ENCODE results near the gene NXPH2.
"Not testable (repeated sequence)": the region's sequence is repeated elsewhere in the genome, so short reads cannot be mapped to it uniquely, and the experiment has no call there.

NXPH2 gene

DNA sequence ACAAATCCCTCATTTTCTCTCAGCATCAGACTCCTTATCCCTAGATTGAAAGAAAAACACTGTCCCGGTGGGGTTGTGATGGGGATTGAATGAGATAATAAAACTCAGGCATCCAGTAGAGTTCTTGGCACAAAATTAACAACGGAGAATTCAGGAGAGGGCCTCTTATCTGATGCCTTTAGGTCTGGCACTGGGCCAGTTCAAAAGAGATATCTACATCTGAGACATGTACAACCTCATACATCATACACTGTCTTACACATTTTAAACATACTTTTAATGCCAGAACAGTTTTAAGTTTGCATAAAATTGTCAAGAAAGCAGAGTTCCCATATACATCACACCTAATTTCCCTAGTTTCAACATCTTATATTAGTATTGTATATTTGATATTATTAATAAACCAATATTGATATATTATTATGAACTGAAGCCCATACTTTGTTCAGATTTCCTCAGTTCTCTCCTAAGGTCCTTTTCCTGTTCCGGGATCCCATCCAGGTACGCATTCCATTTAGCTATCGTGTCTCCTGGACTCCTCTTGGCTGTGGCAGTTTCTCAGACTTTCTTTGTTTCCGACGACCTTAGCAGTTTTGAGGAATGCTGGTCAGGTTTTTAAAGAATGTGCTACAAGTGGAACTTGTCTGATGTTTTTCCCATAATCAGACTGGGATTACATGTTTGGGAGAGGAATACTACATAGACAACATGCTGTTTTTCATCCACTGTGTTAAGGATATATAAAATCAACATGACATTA, 27.8 kb downstream of the NXPH2 start:
- no peak for DNase-seq

DNA sequence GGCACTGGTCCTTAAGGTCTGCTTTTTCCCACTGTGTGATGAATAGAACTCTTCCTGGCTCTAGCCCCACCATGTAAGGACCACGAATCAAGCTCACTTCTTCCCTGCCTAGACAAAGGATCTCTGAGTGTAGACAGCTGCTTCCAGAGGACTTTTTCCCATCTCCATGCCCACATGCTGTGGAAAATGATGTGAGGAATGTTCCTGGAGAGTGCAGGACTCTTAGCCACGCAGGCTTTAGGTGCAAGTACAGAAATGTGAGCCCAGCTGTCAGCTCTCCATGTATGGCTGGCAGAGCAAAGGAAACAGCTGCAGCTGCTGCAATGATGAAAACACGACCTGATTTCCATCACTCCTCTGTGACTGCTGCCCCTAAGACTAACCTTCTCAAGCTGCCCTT, 35.5 kb downstream of the NXPH2 start:
- DNase-seq = peak; percentile 65

DNA sequence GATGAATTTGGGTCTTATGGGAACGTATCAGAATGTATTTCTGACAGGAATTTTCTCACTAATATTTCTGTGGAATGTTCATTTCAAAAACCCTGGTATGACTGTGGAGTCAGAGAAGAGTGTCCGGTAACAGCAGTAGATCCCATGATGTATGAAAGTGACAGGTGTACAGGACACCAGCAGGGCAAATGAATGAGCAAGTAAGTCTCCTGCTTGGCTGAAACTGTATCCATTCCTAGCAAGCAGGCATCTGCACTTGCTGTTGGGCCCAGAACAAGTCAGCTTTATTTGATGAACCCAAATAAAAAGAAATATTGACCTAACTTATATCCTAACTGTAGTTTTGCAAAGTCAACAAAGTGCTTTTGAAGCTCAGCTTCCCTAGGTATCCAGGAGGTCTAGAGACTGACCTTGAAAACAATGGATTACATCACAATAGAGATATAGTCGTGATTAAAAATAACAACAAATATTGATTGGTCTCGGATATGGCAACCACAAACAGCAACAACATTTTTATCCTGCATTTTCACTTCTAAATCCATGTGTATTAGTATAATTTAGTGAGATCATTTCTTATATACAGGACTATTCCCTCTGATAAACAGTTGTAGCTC, 37.6 kb downstream of the NXPH2 start:
- DNase-seq = peak; percentile 62

DNA sequence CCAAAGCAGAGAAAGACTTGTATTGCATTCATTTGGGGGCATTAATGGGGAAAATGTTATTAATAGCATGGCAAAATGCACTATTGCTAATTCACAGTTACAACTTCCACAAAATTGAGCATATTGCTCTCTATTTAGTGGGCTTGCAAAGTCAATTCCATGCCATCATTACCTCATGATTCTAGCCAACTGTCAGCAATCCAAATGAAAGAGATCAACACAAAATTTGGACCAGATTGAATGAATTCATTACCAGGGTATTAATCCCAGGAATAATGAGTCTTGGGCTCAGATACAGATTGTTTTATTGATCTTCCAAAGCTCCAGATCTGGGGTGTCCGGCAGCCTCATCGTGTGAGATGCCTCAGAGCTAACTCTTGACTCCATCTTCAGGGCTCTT, 38.3 kb downstream of the NXPH2 start:
- DNase-seq = no peak

DNA sequence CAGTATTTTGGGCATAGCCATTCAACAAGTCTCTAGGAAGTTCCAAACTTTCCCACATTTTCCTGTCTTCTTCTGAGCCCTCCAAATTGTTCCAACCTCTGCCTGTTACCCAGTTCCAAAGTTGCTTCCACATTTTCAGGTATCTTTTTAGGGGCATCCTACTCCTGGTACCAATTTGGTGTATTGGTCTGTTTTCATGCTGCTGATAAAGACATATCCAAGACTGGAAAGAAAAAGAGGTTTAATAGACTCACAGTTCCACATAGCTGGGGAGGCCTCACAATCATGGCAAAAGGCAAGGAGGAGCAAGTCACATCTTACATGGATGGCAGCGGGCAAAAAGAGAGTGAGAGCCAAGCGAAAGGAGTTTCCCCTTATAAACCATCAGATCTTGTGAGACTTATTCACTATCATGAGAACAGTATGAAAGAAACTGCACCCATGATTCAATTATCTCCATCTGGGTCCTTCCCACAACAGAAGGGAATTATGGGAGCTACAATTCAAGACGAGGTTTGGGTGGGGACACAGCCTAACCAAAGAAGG, 43.1 kb downstream of the NXPH2 start:
- DNase-seq = not testable (repeated sequence)

DNA sequence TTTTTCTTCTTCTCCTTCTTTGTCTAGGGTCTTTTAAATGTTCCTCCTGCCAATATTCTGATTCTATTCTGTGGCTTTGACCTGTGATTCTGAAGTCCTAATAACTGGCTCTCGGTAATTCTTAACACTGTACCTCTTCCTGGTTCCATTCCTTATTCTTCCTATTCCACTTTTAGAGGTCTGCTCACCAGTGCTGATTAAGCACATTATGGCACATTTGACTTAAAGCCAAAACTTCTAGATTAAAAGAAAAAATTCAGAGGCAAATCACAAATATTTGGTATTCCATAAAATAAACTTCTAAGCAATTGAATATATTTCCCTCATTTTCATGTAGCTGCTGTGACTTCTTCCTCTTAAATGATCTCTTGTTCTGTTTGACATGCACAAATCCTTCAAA, 47.5 kb downstream of the NXPH2 start:
- DNase-seq = no peak

DNA sequence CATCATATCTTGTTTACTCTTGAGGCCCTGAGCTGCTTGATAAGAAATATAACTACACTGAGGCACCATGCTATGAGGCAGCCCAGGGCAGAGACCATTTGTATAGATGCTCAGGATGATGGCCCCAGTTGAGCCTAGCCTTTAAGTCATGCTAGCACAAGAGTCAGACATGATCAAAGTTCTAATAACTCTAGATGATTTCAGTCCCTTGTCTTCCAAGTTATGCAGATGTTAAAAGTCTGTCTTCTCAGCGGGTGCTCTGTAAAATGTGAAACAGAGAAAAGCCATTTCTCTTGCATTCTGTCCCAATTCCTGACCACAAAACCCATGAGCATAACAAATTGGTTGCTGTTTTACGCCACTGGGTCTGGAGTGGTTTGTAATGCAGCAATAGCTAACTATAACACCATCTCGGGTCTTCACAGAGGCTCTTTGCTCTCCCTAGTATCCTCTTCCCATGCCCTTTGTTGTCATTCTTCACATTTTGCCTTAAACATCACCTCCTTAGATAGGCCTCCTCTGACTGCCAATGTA, 49.6 kb downstream of the NXPH2 start:
- no peak for DNase-seq

DNA sequence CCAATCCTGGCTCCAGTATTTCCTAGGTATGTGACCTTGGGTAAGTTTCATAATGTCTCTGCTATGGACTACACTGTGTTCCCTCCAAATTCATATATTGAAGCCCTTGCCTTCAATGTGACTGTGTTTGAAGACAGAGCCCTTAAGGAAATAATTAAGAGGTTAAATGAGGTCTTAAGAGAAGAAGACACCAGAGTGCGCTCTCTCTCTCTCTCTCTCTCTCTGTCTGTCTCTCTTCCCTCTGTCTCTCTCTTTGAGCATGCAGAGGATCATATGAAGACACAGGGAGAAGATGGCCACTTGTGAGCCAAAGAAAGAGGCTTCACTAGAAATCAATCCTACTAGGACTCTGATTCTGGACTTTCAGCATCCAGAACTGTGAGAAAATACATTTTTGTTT, 52.2 kb downstream of the NXPH2 start:
- DNase-seq = no peak

DNA sequence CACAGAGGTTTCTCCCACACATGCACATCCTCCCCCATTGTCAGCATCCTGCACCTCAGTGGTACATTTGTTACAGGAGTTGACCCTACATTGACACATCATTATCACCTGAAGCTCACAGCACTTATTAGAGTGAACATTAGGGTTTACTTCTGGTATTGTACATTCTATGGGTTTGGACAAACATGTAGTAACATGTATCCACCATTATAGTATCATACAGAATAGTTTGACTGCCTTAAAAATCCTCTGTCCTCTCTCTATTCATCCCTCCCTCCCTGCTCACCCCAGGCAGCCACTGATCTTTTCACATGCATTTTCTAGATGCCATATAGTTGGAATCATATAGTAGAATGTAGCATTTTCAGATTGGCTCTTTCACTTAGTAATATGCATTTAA, 53.5 kb downstream of the NXPH2 start:
- no peak for DNase-seq

DNA sequence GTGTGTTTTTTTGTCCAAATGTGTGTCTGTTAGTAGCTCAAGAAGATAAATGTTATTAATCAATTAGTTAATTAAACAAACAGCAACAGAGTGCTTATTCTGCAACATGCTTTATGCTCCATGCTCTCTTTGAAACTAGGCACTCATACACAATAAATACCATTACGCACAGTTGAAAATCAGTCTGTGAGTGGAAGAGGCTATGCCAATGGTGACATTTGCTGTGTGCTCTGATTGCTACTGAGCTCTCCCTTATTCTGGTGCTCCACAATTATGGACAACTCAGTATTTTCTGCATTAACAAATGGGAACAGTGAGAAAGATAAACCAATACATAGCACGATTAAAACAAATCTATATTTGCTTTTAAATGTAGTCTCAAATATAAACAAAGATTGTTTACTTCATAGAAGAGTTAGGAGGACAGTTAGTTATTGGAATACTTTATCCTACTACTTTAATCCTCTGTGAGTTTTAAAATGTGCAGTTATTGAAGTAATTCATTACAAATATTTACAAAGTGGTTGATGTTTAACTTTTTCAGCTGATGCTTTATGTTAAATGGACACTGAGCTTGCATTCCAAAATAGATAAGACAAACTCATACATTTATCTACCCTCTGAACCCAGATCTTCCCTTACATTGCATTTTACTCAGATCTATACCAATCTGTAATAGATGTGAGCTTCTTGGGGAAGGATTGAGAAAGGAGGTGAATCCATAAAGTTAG, 55.3 kb downstream of the NXPH2 start:
- no peak for DNase-seq

DNA sequence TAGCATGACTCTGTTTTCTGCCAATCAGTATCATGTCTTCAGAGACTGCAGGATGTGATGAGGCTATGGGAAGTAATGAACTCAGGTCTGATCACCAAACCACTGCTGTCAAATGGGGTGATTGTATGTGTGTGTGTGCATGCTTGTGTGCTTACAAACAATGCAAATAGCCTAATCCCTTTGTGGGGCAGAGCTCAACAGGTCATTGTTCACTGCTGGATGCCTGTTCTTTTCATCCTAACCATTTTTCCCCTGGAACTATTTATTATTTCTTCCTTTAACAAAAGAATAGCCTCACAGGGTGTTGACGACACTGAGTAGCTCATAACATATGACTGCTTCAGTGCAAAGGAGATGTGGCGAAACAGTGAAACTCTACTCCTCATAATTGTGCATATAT, 55.9 kb downstream of the NXPH2 start:
- peak; percentile 33 for DNase-seq

DNA sequence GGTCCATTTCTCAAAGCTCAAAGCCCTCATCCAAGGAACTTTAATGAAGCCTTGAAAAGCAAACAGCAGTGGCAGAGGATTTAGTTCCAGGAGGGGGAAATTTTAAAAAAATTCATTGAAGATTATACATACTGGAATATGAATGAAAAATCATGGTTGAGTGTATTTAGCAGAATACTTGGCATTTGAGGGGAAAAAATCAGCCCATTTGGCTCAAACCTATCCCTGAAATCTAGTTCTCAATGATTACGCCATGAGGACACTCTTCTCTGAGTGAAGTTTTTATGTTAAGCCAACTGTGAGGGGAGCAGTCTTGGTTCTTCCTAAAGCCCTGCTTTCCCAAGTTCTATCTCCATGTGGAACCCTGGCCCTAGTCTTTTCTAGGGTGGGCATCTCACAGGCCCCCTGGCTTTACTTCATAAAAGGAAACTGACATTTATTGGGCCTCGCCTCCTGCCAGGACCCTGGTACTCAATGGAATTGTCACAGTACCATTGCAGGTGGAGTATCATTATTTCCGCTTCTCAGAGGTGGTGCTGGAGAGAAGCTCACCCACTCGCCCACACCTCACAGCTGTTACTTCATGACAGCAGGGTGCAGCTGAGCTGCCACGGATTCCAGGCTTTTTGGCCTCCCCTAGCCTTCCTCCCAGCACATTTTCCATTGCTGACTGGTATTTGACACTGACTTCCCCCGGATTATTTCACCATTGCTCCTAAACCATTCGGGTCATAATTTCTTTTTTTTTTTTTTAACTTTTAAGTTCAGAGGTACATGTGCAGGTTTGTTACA, 56.8 kb downstream of the NXPH2 start:
- DNase-seq = no peak

DNA sequence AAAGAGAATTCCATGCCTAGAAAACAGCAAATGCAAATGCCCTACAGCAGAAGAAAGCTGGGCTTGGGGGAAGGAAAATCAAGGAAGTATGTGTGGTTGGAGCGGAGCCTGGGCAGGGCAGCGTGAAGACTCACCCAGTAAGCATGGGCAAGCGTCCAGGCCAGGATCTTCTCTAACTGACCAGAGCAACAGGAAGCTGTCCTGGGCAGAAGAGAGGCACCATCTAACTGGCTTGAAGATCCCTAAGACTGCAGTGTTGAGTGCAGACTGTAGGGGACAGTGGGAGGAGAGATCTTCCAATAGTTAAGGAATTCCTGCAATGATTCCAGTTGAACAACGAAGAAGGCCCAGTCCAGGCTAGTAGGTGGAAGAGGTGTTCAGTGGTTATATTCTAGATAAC, 57.9 kb downstream of the NXPH2 start:
- DNase-seq = no peak

DNA sequence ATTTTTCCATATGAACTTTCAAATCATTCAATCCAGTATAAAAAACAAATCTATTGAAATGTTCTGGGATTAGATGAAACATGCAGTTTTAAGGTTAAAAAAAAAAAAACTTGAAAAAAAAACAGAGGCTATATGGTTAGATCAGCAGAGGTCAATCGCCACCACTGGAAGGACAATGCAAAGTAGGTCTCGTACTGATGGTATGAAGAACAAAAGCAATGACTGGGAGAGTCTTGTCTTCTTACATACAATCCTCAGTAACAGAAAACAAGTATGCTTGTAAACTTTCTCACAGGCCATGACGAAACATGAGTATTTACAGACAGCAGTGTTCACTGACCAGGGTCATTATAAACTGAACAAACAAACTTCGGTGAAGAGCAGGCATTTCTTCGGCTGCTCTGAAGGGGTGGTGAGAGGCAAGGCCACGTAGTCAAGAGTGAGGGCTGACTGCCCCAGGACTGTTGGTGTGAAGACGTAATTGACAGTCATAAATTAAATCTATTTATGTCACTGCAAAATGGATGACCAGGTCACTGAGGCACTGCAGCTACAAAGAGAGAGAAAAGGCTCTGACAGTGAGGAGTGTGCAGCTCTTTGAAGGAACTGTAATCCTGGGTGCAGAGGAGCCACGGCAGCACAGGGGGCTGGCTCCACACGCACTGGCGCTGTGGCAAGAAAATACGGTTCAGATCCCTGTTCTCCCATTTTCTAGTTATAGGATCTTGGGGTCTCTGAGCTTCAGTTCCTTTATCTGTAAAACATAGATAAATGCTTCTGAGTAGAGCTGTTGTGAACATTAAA, 60.0 kb downstream of the NXPH2 start:
- DNase-seq = no peak

DNA sequence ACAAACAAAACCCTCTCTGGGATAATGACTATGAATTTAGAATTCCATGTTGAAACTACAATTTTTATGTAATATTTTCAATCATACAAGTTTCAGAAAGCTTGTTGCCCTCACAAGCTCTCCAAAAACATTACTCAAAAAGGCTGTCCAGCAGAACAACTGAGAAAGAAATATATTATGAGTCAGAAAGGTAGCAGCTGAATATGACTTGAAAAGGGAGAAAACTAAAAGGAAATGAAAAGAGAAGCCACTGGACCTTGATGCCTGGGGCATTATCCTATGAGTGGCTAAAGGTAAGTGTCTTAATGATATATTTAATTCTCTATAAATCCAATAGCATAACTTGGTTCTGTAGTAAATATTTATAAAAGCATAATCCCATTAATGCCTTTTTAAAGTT, 61.8 kb downstream of the NXPH2 start:
- DNase-seq = no peak

DNA sequence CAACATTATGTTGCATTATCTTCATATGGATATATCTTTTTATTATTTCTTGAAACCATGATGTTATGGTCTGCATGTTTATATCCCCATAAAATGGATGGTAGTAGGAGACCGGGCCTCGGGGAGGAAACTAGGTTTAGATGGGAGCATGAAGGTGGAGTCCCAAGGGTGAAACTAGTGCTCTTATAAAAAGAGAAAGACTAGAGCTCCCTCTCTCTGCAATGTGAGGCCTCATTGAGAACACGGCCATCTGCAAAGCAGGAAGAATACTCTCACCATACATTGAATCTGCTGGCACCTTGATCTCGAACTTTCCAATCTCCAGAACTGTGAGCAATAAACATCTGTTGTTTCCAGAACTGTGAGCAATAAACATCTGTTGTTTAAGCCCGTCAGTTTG, 64.0 kb downstream of the NXPH2 start:
- DNase-seq = peak; percentile 20

DNA sequence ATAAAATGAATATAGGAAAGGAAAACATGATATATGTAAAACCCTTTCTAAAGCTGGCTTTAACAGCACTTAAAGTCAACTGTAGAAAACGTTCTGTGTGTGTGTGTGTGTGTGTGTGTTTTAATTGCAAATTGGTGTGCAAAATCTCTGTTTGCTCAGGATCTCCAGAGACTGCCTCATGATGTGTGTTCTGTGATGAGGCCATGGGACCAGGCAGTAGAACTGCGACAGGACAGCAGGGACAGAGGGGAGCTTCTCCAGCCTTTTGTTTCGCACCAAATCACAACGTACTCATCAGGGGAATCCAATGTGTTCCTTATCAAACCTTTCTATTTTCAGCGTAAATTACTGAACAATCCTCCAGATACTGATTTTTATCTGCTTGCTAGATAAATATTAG, 66.7 kb downstream of the NXPH2 start:
- DNase-seq = peak; percentile 38

DNA sequence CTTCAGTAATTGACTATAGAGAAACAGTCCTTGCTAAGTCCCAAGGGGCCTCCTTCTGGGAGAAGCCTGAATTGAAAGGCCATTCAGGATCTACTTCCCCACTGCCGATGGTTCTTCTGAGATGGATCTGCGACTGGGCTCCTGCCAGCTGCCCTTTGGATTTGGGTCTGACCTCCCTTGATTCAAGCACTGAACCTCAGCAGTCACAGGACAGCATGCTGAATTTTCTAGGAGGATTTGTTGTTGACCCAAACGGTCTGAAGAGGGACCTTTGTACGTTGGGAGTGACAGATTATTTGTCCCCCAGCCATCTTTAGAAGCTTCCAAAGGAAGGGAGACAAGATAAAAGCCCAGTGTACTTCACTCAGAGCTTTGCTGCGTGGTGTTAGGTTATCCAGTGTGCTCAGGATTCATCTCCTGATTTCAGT, 67.1 kb downstream of the NXPH2 start:
- peak; percentile 9 for DNase-seq

DNA sequence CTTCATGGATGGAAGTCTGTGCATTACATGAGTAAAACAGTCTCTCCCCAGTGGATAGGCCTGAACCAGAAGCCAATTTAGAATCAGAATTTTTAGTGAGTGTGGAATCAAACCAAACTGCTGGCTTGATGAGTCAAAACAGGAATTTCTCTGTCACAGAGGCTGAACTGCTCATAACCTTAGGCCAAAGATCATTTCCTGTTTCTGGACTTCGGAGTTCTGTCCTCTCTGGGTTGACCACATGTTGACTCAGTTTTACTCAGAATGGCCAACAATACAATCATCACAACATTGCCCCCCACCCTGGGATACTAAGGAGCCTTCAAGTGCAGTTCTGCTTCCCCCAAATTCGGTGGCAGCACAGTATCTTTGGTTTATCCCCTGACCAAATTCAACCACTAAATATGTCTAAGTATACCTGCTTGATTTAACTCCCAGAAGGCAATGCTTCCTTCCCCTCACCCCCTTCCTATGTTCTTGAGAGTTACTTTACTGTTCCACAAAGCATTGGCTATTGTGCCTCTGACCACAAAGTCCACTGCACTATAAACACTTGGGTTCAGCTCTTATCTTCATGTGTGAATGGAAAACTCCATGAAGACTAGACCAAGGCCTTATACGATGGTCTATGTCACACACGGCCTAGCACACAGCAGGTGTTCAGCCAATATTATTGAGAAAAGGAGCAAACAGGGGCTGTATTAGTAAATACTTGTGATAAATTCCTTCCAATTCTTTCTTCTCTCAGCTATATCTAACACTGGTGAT, 67.8 kb downstream of the NXPH2 start:
- no peak for DNase-seq

DNA sequence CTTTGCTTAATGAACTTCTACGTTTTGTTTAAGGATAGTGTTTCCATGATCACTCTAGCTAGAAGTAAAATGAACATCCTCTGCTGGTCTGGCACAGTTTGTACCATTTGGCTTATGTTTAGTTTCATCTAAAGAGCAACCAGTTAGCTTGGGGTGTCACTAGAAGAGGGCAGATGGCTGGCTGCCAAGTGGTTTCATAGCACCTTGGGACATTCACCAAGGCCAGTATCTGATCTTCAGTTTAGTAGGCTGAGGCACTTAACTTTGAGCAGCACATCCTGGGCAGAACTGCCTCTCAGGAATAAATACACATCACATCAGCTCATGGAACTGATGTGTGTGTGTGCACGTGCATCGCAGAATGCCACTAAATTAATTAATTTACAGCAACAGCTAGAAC, 68.4 kb downstream of the NXPH2 start:
- DNase-seq = no peak

DNA sequence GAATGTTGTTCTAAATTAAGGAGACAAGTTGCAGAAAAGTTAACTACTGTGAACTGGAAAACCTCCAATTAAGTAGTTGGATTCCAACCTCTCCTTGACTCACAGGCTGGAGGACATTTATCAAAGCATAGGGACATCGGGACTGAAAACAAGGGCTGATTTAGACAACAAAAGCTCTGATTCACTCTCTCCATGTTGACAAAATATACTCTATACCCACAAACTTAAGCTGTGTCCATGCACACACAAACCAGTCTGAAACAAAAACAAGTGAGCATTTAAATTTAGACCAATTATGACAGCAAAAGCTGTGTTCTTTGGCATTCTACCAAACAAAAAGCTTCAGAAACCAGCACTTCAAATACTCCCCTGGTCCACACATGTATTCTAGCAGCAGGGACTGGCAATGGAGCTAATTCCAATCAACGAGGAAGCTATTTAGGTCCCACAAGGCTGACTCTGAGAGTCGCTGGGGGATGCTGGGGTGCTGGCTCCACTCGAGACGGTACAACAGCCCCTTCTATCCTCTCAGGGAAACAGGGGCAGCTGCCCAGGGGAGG, 71.4 kb downstream of the NXPH2 start:
- peak; percentile 69 for DNase-seq
